ENCODE measurements around the gene EFHC1. TPM values are rescaled to one million over a fixed set of nuclear protein-coding genes. Genes with fewer than 3 reads are reported as not detected.
A peak's percentile ranks its signal among the peaks of the same experiment; 100 is the strongest.
"Not testable (repeated sequence)": the region's sequence is repeated elsewhere in the genome, so short reads cannot be mapped to it uniquely, and the experiment has no call there.

The EFHC1 gene
- total RNA-seq, 1 experiment from 2014 or later = 44.0 TPM

DNA sequence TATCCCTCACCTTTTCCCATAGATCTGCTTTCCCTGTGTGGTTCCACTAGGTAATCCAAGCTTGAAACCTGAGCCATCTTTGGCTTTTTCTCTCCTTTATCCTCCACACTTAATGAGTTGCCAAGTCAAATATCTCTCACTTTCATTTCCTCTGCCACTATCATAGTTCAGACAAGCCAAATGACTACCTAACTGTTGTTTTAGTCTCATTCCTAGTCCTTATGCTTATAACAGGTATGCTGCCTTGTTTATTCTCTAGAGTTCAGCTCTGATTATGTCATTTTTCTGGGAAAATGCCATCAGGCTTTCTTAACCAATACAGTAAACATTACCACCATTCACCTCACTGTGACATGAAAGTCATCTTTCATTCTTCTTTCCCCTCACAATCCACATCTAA, 6.5 kb downstream of the EFHC1 start:
- H3K36me3 ChIP-seq (ENCODE audit: insufficient read depth, low read length) = no peaks in the 10 kb centered on the region
- no peaks in the 10 kb centered on the region for H3K9me3 ChIP-seq (ENCODE audit: low read length)

GRCh38 chr6:52433294-52433693, 13.2 kb downstream of the EFHC1 start:
- H3K36me3 ChIP-seq (ENCODE audit: insufficient read depth, low read length); H3K79me2 ChIP-seq (ENCODE audit: low read length); H3K9me2 ChIP-seq (replicated peaks; ENCODE audit: insufficient read depth, low read length); H2AFZ ChIP-seq (ENCODE audit: low read length); H3K27me3 ChIP-seq (ENCODE audit: low read length); H3K4me2 ChIP-seq (ENCODE audit: low read depth, low read length, poor library complexity, severe bottlenecking); H4K20me1 ChIP-seq (ENCODE audit: insufficient read depth, low read depth, low read length); H3K27ac ChIP-seq (ENCODE audit: low read length); H3K4me1 ChIP-seq (ENCODE audit: low read length); DNase-seq; H3K4me3 ChIP-seq (ENCODE audit: low read length); H3K9ac ChIP-seq (ENCODE audit: low read length); H3K9me3 ChIP-seq (ENCODE audit: low read length): not testable (repeated sequence)

More for the DNA sequence above, 6.5 kb downstream of the EFHC1 start:
- H3K27ac ChIP-seq (ENCODE audit: low read length) = peak overlapping the region; percentile 72
- H3K4me3 ChIP-seq (ENCODE audit: low read length) = no peak overlapping the region
- no peaks in the 10 kb centered on the region for H3K27me3 ChIP-seq (ENCODE audit: low read length)
- H3K4me2 ChIP-seq (ENCODE audit: low read depth, low read length, poor library complexity, severe bottlenecking) = peak overlapping the region; percentile 47
- peaks cover 26% of the 10 kb centered on the region for H3K4me1 ChIP-seq (ENCODE audit: low read length)
- no peaks in the 10 kb centered on the region for H3K79me2 ChIP-seq (ENCODE audit: low read length)
- no peaks in the 10 kb centered on the region for H4K20me1 ChIP-seq (ENCODE audit: insufficient read depth, low read depth, low read length)
- no peaks in the 10 kb centered on the region for H3K9me2 ChIP-seq (replicated peaks; ENCODE audit: insufficient read depth, low read length)
- no peak overlapping the region for H3K9ac ChIP-seq (ENCODE audit: low read length)
- DNase-seq = no peak
- 0 out of 2 replicates have a peak overlapping the region, but pooled peaks have one; percentile 53 for H2AFZ ChIP-seq (ENCODE audit: low read length)

DNA sequence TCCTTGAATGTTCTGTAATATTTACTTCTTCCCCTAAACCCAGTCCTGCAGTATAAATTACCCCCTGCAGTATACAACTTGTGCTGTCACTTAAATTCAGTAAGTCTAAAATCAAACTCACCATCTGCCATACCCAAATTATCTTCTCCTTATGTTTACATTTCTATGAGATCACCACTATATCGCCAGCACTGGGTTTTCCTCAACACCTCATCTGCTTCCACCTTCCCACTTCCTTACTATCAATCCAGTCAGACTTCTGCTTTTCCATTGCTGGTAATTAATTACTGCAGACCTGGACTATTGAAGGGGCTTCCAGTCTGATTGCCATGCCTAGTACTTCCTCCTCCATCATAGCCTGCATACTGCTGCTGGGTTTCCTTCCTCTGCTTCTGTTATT, 15.2 kb downstream of the EFHC1 start:
- no peak overlapping the region for H3K27ac ChIP-seq (ENCODE audit: low read length)
- H3K9me3 ChIP-seq (ENCODE audit: low read length) = no peaks in the 10 kb centered on the region

GRCh38 chr6:52438926-52439325, 18.8 kb downstream of the EFHC1 start:
- Histone ChIP-seq H3K9me3 (ENCODE audit: low read length) (no peaks in the 10 kb centered on the region), H3K4me1 (ENCODE audit: low read length) (peaks cover 8% of the 10 kb centered on the region; the same call in 1 of the 2 replicates), H3K36me3 (ENCODE audit: insufficient read depth, low read length) (no peaks in the 10 kb centered on the region), H3K9me2 (replicated peaks; ENCODE audit: insufficient read depth, low read length) (no peaks in the 10 kb centered on the region), H3K27me3 (ENCODE audit: low read length) (no peaks in the 10 kb centered on the region), H3K27ac (ENCODE audit: low read length) (no peak overlapping the region), H3K4me2 (ENCODE audit: low read depth, low read length, poor library complexity, severe bottlenecking) (no peak overlapping the region), H3K4me3 (ENCODE audit: low read length) (no peak overlapping the region), H3K9ac (ENCODE audit: low read length) (no peak overlapping the region), H3K79me2 (ENCODE audit: low read length) (no peaks in the 10 kb centered on the region), H4K20me1 (ENCODE audit: insufficient read depth, low read depth, low read length) (no peaks in the 10 kb centered on the region), H2AFZ (ENCODE audit: low read length) (no peak overlapping the region)
- DNase-seq = no peak

More for the DNA sequence above, 15.2 kb downstream of the EFHC1 start:
- Histone ChIP-seq H3K4me3 (ENCODE audit: low read length) (no peak overlapping the region), H3K27me3 (ENCODE audit: low read length) (no peaks in the 10 kb centered on the region), H3K9me2 (replicated peaks; ENCODE audit: insufficient read depth, low read length) (no peaks in the 10 kb centered on the region), H4K20me1 (ENCODE audit: insufficient read depth, low read depth, low read length) (no peaks in the 10 kb centered on the region), H3K9ac (ENCODE audit: low read length) (no peak overlapping the region), H2AFZ (ENCODE audit: low read length) (no peak overlapping the region), H3K36me3 (ENCODE audit: insufficient read depth, low read length) (no peaks in the 10 kb centered on the region), H3K4me2 (ENCODE audit: low read depth, low read length, poor library complexity, severe bottlenecking) (no peak overlapping the region), H3K79me2 (ENCODE audit: low read length) (no peaks in the 10 kb centered on the region), H3K4me1 (ENCODE audit: low read length) (no peaks in the 10 kb centered on the region)
- no peak for DNase-seq

- H3K4me2 ChIP-seq (ENCODE audit: low read depth, low read length, poor library complexity, severe bottlenecking) = no peak overlapping the region
- no peak overlapping the region for H2AFZ ChIP-seq (ENCODE audit: low read length)
- H3K9me3 ChIP-seq (ENCODE audit: low read length) = no peaks in the 10 kb centered on the region
- H3K36me3 ChIP-seq (ENCODE audit: insufficient read depth, low read length) = no peaks in the 10 kb centered on the region
- H3K9ac ChIP-seq (ENCODE audit: low read length) = no peak overlapping the region
- no peak for DNase-seq
- H4K20me1 ChIP-seq (ENCODE audit: insufficient read depth, low read depth, low read length) = no peaks in the 10 kb centered on the region
- H3K27me3 ChIP-seq (ENCODE audit: low read length) = no peaks in the 10 kb centered on the region
- no peaks in the 10 kb centered on the region for H3K4me1 ChIP-seq (ENCODE audit: low read length)
- H3K27ac ChIP-seq (ENCODE audit: low read length) = no peak overlapping the region
- no peak overlapping the region for H3K4me3 ChIP-seq (ENCODE audit: low read length)
- H3K79me2 ChIP-seq (ENCODE audit: low read length) = no peaks in the 10 kb centered on the region
- H3K9me2 ChIP-seq (replicated peaks; ENCODE audit: insufficient read depth, low read length) = no peaks in the 10 kb centered on the region; the same call in 1 of the 2 replicates
Measured at GRCh38 chr6:52454556-52454955, 34.4 kb downstream of the EFHC1 start.

GRCh38 chr6:52457096-52457495, 37.0 kb downstream of the EFHC1 start:
- H3K79me2 ChIP-seq (ENCODE audit: low read length) = no peaks in the 10 kb centered on the region
- H3K27ac ChIP-seq (ENCODE audit: low read length) = no peak overlapping the region
- DNase-seq = no peak
- H3K9me3 ChIP-seq (ENCODE audit: low read length) = no peaks in the 10 kb centered on the region
- H2AFZ ChIP-seq (ENCODE audit: low read length) = no peak overlapping the region
- no peak overlapping the region for H3K4me2 ChIP-seq (ENCODE audit: low read depth, low read length, poor library complexity, severe bottlenecking)
- no peaks in the 10 kb centered on the region for H3K27me3 ChIP-seq (ENCODE audit: low read length)
- H3K36me3 ChIP-seq (ENCODE audit: insufficient read depth, low read length) = no peaks in the 10 kb centered on the region
- H3K9me2 ChIP-seq (replicated peaks; ENCODE audit: insufficient read depth, low read length) = no peaks in the 10 kb centered on the region; the same call in 1 of the 2 replicates
- no peak overlapping the region for H3K9ac ChIP-seq (ENCODE audit: low read length)
- H3K4me3 ChIP-seq (ENCODE audit: low read length) = no peak overlapping the region
- no peaks in the 10 kb centered on the region for H4K20me1 ChIP-seq (ENCODE audit: insufficient read depth, low read depth, low read length)
- H3K4me1 ChIP-seq (ENCODE audit: low read length) = no peaks in the 10 kb centered on the region

- H3K27me3 ChIP-seq (ENCODE audit: low read length); H3K9me3 ChIP-seq (ENCODE audit: low read length); DNase-seq; H3K4me3 ChIP-seq (ENCODE audit: low read length); H2AFZ ChIP-seq (ENCODE audit: low read length); H3K9ac ChIP-seq (ENCODE audit: low read length); H3K27ac ChIP-seq (ENCODE audit: low read length); H4K20me1 ChIP-seq (ENCODE audit: insufficient read depth, low read depth, low read length); H3K4me1 ChIP-seq (ENCODE audit: low read length); H3K4me2 ChIP-seq (ENCODE audit: low read depth, low read length, poor library complexity, severe bottlenecking); H3K36me3 ChIP-seq (ENCODE audit: insufficient read depth, low read length); H3K79me2 ChIP-seq (ENCODE audit: low read length); H3K9me2 ChIP-seq (replicated peaks; ENCODE audit: insufficient read depth, low read length): not testable (repeated sequence)
Measured at GRCh38 chr6:52461194-52461593, 41.1 kb downstream of the EFHC1 start.

GRCh38 chr6:52474173-52474572, 54.0 kb downstream of the EFHC1 start:
- H2AFZ ChIP-seq (ENCODE audit: low read length) = no peak overlapping the region
- H3K9ac ChIP-seq (ENCODE audit: low read length) = no peak overlapping the region
- no peaks in the 10 kb centered on the region for H3K9me3 ChIP-seq (ENCODE audit: low read length)
- no peak overlapping the region for H3K27ac ChIP-seq (ENCODE audit: low read length)
- no peaks in the 10 kb centered on the region for H3K79me2 ChIP-seq (ENCODE audit: low read length)
- H3K4me1 ChIP-seq (ENCODE audit: low read length) = no peaks in the 10 kb centered on the region
- no peaks in the 10 kb centered on the region for H3K9me2 ChIP-seq (replicated peaks; ENCODE audit: insufficient read depth, low read length)
- no peaks in the 10 kb centered on the region for H4K20me1 ChIP-seq (ENCODE audit: insufficient read depth, low read depth, low read length)
- H3K4me3 ChIP-seq (ENCODE audit: low read length) = no peak overlapping the region
- no peaks in the 10 kb centered on the region for H3K27me3 ChIP-seq (ENCODE audit: low read length)
- DNase-seq = no peak
- H3K36me3 ChIP-seq (ENCODE audit: insufficient read depth, low read length) = no peaks in the 10 kb centered on the region
- no peak overlapping the region for H3K4me2 ChIP-seq (ENCODE audit: low read depth, low read length, poor library complexity, severe bottlenecking)

GRCh38 chr6:52475307-52475706, 55.2 kb downstream of the EFHC1 start:
- no peak for DNase-seq
- Histone ChIP-seq H3K9ac (ENCODE audit: low read length) (no peak overlapping the region), H3K9me2 (replicated peaks; ENCODE audit: insufficient read depth, low read length) (no peaks in the 10 kb centered on the region), H3K27ac (ENCODE audit: low read length) (no peak overlapping the region), H2AFZ (ENCODE audit: low read length) (no peak overlapping the region), H3K36me3 (ENCODE audit: insufficient read depth, low read length) (no peaks in the 10 kb centered on the region), H3K79me2 (ENCODE audit: low read length) (no peaks in the 10 kb centered on the region), H3K4me3 (ENCODE audit: low read length) (no peak overlapping the region), H3K27me3 (ENCODE audit: low read length) (no peaks in the 10 kb centered on the region), H3K9me3 (ENCODE audit: low read length) (no peaks in the 10 kb centered on the region), H3K4me2 (ENCODE audit: low read depth, low read length, poor library complexity, severe bottlenecking) (no peak overlapping the region), H3K4me1 (ENCODE audit: low read length) (no peaks in the 10 kb centered on the region), H4K20me1 (ENCODE audit: insufficient read depth, low read depth, low read length) (no peaks in the 10 kb centered on the region)
